ENCODE results near the gene TMEM132C. TPM values are rescaled to one million over a fixed set of nuclear protein-coding genes. Genes with fewer than 3 reads are reported as not detected.

Gene TMEM132C
- total RNA-seq, 2 donors from 2014 or later: 0.26 to 0.33 TPM

GRCh38 chr12:128316973-128317526 lies 50.1 kb downstream of the TMEM132C start:
- H3K9ac ChIP-seq (ENCODE audit: extremely low read depth, low read length, poor library complexity, severe bottlenecking): no peak overlapping the region
- H3K27me3 Mint-ChIP-seq (ENCODE audit: insufficient read depth): peaks cover 4% of the 10 kb centered on the region
- no peak overlapping the region for H3K4me3 Mint-ChIP-seq
- TF ChIP-seq, protein P1, sequence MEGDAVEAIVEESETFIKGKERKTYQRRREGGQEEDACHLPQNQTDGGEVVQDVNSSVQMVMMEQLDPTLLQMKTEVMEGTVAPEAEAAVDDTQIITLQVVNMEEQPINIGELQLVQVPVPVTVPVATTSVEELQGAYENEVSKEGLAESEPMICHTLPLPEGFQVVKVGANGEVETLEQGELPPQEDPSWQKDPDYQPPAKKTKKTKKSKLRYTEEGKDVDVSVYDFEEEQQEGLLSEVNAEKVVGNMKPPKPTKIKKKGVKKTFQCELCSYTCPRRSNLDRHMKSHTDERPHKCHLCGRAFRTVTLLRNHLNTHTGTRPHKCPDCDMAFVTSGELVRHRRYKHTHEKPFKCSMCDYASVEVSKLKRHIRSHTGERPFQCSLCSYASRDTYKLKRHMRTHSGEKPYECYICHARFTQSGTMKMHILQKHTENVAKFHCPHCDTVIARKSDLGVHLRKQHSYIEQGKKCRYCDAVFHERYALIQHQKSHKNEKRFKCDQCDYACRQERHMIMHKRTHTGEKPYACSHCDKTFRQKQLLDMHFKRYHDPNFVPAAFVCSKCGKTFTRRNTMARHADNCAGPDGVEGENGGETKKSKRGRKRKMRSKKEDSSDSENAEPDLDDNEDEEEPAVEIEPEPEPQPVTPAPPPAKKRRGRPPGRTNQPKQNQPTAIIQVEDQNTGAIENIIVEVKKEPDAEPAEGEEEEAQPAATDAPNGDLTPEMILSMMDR (conservative IDR thresholded peaks at IDR 0.05): no peak
- no peaks in the 10 kb centered on the region for H3K36me3 ChIP-seq (ENCODE audit: control insufficient read depth, insufficient read depth, low read length)
- peaks cover 24% of the 10 kb centered on the region for H3K4me1 Mint-ChIP-seq
- 92 to 96% methylated on average over 3 to 4 of the region's 4 CpGs for WGBS, 2 experiments (ENCODE audit: insufficient coverage in 1 of 2, insufficient read length in 1 of 2)
- DNase-seq: no peak
- peaks cover 2% of the 10 kb centered on the region for H3K4me1 ChIP-seq (ENCODE audit: control insufficient read depth, insufficient read depth, low read length)
- no peak overlapping the region for H3K27ac ChIP-seq (ENCODE audit: low read depth, low read length)
- no peak overlapping the region for H3K27ac Mint-ChIP-seq
- no peaks in the 10 kb centered on the region for H3K27me3 ChIP-seq (ENCODE audit: control insufficient read depth, insufficient read depth, low read length, poor library complexity, severe bottlenecking)
- H3K9me3 ChIP-seq (ENCODE audit: control insufficient read depth, low read length): peaks cover 5% of the 10 kb centered on the region
- no peaks in the 10 kb centered on the region for H3K36me3 Mint-ChIP-seq (ENCODE audit: low read depth)
- H3K4me3 ChIP-seq (ENCODE audit: low read length): no peak overlapping the region
- peaks cover 9% of the 10 kb centered on the region for H3K9me3 Mint-ChIP-seq

- no peaks in the 10 kb centered on the region for H3K36me3 ChIP-seq (ENCODE audit: control insufficient read depth, insufficient read depth, low read length)
- H3K4me1 Mint-ChIP-seq: peaks cover 26% of the 10 kb centered on the region
- H3K36me3 Mint-ChIP-seq (ENCODE audit: low read depth): no peaks in the 10 kb centered on the region
- H3K9me3 ChIP-seq (ENCODE audit: control insufficient read depth, low read length): peaks cover 8% of the 10 kb centered on the region
- no peak overlapping the region for H3K27ac ChIP-seq (ENCODE audit: low read depth, low read length)
- H3K4me3 ChIP-seq (ENCODE audit: low read length): no peak overlapping the region
- no peak overlapping the region for H3K27ac Mint-ChIP-seq
- no peaks in the 10 kb centered on the region for H3K27me3 ChIP-seq (ENCODE audit: control insufficient read depth, insufficient read depth, low read length, poor library complexity, severe bottlenecking)
- no peak overlapping the region for H3K4me3 Mint-ChIP-seq
- H3K4me1 ChIP-seq (ENCODE audit: control insufficient read depth, insufficient read depth, low read length): peaks cover 2% of the 10 kb centered on the region
- 86 to 91% methylated on average over 4 to 5 of the region's 5 CpGs for WGBS, 2 experiments (ENCODE audit: insufficient coverage in 1 of 2, insufficient read length in 1 of 2)
- H3K9ac ChIP-seq (ENCODE audit: extremely low read depth, low read length, poor library complexity, severe bottlenecking): no peak overlapping the region
- H3K27me3 Mint-ChIP-seq (ENCODE audit: insufficient read depth): peaks cover 4% of the 10 kb centered on the region
- peaks cover 11% of the 10 kb centered on the region for H3K9me3 Mint-ChIP-seq
- TF ChIP-seq, protein P1 (conservative IDR thresholded peaks at IDR 0.05): no peak
- no peak for DNase-seq
Observed at GRCh38 chr12:128318341-128318740, 51.4 kb downstream of the TMEM132C start.

GRCh38 chr12:128318946-128319345 lies 52.0 kb downstream of the TMEM132C start:
- peak; percentile 24 for DNase-seq
- H3K4me3 ChIP-seq (ENCODE audit: low read length): no peak overlapping the region
- Mint-ChIP-seq H3K9me3 (peaks cover 11% of the 10 kb centered on the region), H3K27me3 (ENCODE audit: insufficient read depth) (peaks cover 4% of the 10 kb centered on the region), H3K27ac (no peak overlapping the region), H3K36me3 (ENCODE audit: low read depth) (no peaks in the 10 kb centered on the region), H3K4me3 (no peak overlapping the region), H3K4me1 (peaks cover 28% of the 10 kb centered on the region)
- no peaks in the 10 kb centered on the region for H3K27me3 ChIP-seq (ENCODE audit: control insufficient read depth, insufficient read depth, low read length, poor library complexity, severe bottlenecking)
- H3K9ac ChIP-seq (ENCODE audit: extremely low read depth, low read length, poor library complexity, severe bottlenecking): no peak overlapping the region
- no peak overlapping the region for H3K27ac ChIP-seq (ENCODE audit: low read depth, low read length)
- 97 to 100% methylated on average over 1 to 2 of the region's 2 CpGs for WGBS, 2 experiments (ENCODE audit: insufficient coverage in 1 of 2, insufficient read length in 1 of 2)
- peaks cover 6% of the 10 kb centered on the region for H3K4me1 ChIP-seq (ENCODE audit: control insufficient read depth, insufficient read depth, low read length)
- H3K36me3 ChIP-seq (ENCODE audit: control insufficient read depth, insufficient read depth, low read length): no peaks in the 10 kb centered on the region
- TF ChIP-seq, protein P1 (conservative IDR thresholded peaks at IDR 0.05): no peak
- peaks cover 8% of the 10 kb centered on the region for H3K9me3 ChIP-seq (ENCODE audit: control insufficient read depth, low read length)
